Islet precursor cell (in vitro differentiated cells): Measurements from ENCODE around the gene EIF2S2.

Source experiments
- DNase-seq: peaks from one replicate; pipeline ENCODE4 v3.0.0-alpha.2; 2018

Gene EIF2S2

DNA sequence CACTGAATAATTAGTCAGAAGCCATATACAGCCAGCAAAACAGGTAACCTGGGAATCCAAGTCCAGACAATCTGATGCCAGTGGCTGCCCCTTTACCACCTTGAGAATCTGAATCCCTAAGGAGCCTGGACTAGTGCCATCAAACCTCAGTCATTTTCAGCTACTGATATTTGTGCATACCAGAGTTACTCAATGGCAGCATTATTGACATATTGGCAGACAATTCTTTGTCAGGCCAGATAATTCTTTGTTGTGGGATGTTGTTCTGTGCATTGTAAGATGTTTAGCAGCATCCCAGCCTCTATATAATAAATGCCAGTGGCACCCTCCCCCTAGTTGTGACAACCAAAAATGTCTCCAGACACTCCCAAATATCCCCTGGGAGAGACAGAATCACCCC lies 3.2 kb upstream of the EIF2S2 start:
- no peak for DNase-seq

DNA sequence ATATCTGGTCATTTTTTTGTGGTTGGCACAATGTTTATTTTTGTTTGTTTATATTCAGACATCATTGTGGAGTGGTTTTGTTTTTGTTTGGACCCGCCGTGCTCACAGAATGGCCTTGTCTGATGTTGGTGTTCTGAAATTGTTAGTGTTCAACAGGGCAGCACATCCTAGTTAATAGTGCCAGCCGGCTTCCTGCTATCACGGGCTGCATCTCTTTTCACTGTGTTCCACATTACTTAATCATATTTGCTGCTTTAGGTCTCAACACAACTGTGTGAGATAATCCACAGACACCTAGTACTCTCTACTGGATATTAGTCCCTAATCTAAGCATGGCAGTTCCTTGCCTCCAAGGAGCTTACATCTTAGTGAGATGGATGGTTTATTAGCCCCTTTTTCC lies 2.8 kb upstream of the EIF2S2 start:
- no peak for DNase-seq

DNA sequence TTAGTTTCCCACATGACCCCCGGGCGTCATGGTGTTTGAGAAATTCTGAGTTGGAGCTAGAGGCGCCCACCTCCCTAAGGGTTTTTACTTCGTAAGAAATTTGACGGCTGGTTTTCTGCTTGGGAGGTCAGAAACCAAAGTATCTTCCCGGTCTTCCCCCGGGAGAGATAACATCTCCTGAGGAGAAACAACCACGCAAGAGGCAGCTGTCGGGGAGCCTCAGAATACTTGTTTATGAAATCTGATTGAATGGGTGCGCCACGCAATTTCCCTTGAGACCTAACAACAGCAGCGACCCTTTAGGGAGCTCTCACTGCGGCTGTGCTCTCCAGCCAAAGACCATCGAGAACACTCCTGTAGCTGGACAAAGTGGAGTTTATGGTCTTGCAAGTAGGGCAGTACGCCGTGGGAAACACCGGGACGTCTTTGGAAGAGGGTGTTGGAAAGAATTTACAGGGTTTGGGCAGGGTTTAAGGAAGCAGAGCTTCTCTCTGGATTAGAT lies 608 bp upstream of the EIF2S2 start:
- DNase-seq, result peak; percentile 76

DNA sequence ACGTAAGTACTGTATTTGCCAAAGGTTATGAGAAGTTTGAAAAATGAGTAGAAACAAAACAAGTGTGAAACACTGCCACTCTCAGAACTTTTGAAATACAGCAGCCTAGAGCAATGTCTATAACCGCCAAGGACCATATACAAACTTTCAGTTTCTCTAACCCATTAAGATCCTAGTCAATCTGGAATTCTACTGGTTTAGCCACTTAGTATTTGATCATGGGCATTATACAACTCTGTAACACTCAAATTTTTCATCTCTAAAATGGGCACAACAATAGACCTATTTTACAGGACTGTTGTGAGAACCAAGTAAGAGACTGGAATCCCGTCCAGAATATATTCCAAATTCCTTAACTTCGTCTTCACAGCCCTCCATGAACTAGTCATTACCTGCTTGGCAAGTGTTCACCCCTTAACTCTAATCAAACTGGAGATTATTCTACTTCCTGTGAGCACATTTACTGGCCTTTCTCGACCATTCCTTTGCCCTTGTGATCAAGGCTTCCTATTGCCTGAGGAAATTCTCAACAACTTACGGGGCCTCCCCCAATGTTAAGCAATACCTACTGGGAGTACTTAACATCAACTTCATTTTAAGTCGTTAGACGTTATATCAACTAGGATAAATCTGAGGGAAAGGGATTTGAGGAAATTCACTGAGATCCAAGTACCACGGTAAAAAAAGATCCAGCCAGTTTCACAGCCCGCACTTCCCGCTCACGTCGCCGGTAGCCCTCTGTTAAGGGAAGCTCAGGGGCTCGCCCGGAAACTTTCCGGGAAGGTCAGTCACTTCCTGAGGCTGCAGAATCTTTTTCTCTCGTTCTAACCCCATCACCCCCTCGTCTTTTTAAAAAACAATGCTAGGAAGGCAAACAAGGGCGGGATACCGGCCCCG lies 1.1 kb downstream of the EIF2S2 start:
- DNase-seq, result no peak

DNA sequence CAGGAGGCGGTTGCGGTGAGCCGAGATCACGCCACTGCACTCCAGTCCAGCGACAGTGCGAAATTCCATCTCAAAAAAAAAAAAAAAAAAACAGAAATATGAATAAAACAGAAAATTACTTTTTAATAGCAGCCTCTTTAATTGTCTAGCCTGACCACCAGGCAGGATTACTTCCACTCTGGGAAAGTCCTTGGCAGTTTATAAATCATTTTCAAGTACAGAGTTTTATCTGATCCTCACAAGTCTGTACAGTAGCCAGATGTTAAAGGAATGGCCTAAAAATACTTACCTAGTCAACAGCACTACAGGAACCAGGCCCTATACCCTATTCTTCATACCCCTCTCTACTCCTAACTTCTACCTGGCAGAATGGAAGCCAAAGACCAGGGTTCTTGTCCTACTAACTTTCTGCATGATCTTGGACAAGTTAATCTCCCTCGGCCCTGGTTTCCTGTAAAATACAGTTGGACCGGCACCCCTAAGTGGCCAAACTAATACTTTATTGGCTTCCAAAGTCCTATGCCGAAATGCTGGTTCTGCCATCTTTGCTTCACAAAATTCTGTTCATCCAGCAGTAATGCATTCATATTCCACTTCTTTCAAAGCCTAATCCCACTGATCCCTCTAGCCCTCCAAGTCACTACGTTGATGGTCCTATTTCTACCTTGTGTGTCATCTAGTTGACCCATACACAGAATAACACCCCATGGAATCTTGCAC lies 1.9 kb downstream of the EIF2S2 start:
- no peak for DNase-seq

DNA sequence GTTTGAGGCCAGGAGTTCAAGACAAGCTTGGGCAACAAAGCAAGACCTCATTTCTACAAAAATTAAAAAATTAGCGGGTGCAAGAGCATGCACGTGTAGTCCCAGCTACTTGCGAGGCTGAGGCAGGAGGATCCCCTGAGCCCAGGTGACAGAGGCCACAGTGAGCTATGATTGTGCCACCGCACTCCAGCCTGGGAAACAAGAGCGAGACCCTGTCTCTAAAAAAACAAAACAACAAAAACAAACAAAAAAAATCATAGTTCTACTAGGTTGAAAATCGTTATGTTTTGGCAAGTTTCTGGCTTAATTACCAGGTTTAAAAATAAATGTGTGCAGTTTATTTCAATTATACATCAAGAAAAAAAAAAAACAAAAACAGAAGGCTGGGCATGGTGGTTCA lies 2.6 kb downstream of the EIF2S2 start:
- no peak for DNase-seq

DNA sequence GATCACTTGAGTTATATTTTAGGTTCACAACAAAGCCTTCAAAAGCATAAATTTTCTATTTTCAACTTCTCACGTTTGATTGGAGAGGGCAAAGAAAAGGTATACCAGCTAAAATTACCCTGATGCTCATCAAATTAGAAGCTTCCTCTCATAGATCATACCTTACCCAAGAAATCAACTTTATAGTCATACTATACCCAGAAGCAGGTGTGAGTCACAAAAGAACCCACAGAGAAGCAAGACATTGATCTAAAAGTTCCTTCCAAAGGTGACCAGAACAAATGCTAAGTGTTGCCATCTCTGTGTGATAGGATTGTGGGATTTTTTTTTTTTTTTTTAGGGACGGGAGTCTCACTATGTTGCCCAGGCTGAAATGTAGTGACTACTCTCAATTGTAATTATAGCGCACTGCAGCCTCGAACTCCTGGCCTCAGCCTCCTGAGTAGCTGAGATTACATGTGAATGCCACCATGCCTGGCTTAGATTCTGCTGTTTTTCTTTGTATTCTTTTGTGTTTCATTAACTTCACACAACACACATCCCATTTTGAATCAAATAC lies 3.3 kb downstream of the EIF2S2 start:
- DNase-seq, result no peak

DNA sequence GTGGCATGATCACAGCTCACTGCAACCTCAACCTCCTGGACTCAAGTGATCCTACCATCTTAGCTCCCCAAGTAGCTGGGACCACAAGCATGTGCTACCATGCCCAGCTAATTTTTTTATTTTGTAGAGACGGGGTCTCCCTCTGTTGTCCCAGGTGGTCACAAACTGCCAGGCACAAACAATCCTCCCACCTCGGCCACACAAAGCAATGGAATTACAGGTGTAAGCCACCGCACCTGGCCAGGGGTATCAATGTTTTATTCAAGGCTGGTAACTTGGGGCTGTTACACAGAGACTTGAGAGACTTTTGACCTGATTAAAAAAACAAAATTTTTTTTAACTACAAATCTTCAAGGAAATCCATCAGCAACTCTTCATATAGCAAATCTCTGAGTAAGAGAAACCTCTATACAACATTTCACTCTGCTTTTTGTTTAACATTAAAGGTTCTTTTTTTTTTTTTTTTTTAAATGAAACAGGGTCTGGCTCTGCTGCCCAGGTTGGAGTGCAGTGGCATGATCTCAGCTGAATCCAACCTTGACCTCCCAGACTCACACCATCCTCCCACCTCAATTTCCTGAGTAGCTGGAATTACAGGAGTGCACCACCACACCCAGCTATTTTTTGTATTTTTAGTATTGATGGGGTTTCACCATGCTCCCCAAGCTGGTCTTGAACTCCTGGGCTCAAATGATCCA lies 5.9 kb downstream of the EIF2S2 start:
- no peak for DNase-seq

DNA sequence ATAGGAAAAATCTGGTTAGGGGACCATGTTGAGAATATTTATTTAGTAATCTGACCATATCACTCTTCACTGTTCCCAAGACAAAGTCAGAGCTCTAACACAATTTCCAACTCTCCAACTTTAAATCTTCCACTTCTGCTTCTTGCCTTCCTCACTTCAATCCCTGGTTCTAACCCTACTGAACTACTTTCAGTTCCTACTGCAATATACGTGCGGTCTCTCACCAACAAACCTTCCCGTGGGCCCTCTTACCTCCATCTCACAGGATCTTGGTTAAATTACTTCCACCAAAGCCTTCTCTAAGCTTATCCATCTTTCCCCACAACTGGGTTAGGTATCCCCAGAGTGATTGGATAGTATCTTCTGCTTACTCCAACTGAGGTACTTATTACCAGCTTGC lies 8.0 kb downstream of the EIF2S2 start:
- no peak for DNase-seq

DNA sequence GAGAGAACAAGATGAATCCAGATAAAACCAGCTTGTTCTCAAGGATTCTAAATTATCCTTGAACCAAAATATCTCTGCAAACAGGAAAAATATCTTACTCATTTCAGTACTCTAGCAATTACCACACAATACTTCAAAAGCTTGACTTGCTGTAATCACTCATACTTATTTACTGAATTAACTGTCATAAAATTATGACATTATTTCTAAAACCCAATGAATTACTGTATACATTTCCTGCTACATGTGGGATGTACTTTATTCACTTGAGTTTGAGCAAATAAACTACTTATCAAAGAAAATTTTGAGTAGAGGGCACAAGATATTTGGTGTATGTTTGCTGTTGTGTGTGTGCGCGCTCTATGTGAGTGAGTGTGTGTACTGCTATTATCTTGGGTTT lies 9.7 kb downstream of the EIF2S2 start:
- no peak for DNase-seq

DNA sequence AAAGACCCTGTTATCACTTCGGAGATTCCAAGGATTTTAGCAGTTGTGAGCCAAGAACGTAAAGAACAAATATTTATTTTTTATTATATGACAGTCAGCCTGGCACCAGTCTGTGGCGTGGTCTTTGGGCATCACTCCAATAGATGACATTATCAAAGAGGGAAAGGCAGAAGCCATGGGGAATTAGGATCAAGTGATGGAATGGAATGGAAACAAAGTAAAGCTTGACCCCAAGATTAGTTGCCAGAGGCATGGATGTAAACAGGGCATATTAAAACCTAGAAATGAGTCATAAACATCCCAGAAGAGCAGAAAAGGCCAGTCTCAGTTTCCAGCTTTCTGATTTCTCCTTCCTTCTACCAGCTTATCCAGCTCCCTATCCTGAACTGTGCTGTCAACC lies 11.5 kb downstream of the EIF2S2 start:
- no peak for DNase-seq

DNA sequence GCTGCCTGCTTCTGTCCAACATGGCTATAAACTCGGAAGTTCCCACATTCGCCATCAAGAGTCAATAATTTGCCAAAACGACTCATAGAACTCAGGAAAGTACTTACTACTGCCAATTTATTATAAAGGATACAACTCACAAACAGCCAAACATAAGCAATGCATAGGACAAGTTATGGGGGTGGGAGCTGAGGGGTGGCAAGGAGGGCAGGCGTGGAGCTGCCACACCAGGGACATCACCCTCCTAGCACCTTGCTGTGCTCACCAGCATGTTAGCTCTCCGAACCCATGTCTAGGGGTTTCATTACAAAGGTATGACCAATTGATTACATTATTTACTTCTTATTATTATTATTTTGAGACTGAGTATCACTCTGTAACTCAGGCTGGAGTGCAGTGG lies 12.4 kb downstream of the EIF2S2 start:
- DNase-seq, result no peak

DNA sequence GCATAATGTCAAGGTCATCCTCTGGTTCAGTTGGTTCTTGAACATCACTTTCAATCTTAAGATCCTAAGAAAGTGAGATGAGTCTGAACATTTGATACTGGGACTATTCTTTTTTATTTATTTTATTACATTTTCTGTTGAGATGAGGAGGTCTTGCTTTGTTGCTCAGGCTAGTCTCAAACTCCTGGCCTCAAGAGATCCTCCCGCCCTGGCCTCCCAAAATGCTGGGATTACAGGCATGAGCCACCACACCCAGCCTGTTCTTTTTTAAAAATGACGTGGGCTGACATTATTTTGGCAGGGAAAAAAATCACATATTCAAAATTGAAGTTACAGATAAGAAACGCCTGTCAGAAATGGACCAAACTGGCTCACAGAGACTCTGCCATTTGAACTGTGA lies 13.5 kb downstream of the EIF2S2 start:
- DNase-seq, result no peak

DNA sequence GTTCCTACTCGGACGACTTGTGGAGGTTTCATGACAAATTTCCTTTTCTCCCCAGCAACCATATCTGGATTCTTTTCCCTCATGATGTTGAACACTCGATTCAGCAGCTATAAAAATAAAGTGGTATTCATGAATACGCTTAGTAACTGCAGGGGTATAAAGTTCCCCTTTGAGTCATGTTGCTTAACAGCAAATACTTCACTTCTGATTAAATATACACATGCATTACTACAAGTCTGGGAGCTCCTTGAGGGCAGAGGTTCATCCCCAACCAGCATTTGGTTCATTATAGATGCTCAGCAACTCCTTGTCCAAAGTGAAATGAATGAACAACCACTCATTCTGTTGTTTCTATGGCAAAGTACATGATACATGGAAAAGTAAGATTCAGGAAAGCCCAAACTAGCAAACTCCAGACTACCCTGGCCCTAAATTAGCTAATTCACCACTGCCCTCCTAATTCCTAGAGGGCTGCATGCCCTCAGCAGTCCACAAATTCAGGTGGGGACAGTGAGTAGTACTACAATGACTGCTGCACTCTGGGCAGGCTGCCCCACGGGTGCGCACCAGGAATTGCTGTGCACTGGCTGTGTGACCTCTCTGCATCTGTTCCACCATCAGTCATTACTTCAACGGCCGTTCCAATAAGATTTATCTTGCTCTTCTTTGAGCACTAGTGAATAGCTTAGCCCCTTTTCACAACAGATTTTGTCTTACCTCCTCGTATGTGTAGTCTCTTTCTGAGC lies 15.2 kb downstream of the EIF2S2 start:
- no peak for DNase-seq

DNA sequence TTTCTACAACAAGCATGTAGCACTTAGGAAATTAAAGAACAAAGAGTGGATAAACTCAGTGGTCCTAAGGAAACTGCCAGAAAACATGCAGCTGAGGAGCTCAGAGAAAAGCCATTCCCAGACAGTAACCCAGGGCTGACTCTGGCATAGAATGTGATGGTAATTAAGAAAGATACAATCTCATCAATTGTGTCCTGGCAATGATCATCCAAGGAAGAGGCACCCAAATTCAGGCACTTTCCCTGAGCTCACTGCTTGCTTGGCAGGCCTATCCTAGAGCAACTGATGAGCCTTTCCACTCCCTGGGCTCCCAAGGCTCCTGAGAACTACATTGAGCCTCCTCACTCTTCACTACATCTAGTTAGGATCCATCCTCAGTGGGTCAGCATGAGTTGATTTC lies 16.2 kb downstream of the EIF2S2 start:
- DNase-seq, result no peak

DNA sequence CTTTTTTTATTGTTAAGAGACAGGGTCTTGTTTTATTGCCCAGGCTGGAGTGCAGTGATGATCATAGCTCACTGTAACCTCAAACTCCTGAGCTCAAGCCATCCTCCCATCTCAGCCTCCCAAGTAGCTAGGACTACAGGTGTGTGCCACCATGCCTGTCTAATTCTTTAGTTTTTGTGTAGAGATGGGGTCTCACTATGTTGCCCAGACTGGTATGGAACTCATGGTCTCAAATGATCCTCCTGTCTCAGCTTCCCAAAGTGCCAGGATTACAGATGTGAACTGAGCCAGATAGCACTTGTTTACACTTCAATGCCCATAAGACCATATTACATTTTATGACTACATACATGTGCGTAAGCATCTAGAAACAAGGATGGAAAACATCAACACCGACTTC lies 18.1 kb downstream of the EIF2S2 start:
- DNase-seq, result no peak

DNA sequence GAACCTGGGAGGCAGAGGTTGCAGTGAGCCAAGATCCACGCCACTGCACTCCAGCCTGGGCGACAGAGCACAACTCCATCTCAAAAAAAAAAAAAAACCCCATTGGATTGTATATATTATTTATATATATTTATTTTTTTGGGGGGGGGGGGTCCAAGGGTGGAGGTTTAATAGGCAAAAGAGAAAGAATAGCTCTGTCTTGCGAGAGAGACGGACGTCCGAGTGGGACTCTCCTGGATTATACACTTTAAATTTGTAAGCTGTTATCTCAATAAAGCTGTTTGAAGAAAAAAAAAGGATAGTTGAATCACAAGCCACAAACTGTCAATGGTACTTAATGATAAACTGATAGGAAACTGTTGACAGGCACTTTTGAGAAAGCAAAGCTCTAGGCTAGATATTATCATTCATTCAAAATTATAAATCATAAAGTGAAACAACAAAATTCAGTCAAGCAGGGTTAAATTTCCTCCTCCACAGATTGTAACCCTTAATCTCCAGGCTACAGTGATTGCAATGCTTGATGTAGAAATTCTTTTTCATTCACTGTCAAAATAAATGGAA lies 20.3 kb downstream of the EIF2S2 start:
- no peak for DNase-seq

DNA sequence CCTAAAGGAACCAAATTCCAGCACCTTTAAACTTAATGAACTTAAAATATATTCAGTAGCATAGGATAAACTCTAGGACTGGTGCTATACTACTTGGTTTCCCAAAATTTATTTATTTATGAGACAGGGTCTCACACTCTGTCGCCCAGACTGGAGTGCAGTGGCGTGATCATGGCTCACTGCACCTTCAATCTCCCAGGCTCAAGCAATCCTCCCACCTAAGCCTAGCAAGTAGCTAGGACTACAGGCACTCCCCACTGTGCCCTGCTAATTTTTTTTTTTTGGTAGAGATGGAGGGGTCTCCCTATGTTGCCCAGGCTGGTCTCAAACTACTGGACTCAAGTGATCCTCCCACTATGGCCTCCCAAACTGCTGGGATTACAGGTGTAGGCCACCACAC lies 21.4 kb downstream of the EIF2S2 start:
- DNase-seq, result no peak

DNA sequence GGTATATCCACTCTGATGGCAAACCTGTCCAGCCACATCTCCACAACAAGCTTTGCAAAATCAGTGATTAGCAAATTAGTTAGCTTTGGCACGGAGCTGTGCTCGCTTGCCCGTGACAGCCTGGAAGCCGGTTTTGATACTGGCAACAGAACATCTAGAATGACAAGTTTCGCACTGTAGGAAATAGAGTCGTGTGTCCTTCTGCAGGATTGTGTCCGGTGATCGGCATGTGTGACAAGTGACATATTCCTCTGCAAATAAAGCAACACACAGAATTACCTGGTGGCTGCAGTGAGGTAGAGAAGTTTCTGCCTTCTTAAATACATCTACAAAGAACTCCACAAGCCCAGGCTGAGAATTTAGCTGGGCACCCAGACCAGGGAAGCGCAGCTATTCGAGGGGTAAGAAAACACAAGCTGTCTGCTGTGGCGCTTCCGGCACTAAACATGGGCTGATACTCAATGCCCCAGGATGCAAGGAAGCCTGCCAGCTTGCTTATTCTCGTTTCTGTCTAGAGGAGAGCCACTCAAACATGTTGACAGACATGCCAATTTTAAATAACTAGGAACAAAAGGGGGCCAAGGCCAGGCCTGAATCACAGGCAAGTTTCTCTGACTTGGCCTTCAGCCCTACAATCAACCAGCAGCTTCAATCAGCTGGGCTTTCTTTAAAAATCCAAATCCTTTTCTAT lies 22.2 kb downstream of the EIF2S2 start:
- no peak for DNase-seq

DNA sequence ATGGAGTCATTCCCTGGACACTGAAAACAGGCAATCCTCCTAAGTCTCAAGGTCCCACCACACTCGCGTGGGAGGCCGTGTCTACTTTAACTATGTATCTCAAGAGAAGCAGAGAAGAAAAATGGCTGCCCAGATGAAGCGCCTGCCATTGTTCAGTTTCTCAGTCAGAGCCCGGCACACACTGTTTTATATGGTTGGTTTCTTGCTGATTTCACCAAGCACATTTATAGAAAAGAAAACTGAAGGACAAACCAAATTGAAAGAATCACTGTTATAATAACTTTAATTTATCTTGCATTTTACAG lies 22.9 kb downstream of the EIF2S2 start:
- DNase-seq, result no peak

DNA sequence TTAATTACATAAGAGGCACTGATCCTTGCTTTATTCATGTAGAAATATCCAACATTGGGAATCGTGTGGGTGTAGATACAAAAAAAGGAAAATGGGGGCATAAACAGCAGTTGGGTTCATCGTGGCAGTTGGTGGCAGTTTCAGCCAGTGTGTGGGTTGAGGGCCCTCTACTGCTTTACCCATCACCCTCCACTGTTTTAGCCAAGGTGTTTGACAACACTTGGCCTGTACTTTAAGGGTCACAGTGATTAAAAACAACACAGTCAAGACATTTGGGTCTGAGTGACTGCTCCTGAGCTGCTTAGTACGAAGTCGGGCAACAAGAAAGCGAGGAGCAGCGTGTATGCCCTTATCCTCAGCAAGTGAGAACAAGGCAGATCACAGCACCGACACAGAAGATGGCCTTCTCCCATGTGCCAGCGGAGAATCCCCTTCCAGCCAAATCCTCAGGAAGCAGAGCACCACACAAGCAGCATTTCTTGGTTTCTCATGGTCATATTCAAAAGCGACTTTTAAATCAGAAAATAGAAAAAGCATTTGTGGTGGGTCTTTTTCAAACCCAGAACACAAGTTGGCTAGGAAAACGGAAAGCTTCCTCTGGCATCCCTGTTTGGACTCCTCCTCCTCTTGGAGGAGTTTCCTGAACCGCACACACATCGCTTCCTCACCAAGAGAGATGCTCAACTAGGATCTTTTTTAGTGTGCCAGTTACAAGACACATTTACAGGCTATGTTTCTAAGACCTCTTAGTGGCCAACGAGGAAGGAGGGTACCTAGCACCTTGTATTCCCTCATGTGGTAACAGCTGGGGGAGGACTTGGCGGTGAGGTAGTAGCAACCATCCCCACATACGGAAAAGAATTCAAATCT lies 23.5 kb downstream of the EIF2S2 start:
- DNase-seq, result no peak
